ENCODE measurements around the gene ZNF709.
"Not testable (repeated sequence)": the region's sequence is repeated elsewhere in the genome, so short reads cannot be mapped to it uniquely, and the experiment has no call there.

ZNF709 gene

DNA sequence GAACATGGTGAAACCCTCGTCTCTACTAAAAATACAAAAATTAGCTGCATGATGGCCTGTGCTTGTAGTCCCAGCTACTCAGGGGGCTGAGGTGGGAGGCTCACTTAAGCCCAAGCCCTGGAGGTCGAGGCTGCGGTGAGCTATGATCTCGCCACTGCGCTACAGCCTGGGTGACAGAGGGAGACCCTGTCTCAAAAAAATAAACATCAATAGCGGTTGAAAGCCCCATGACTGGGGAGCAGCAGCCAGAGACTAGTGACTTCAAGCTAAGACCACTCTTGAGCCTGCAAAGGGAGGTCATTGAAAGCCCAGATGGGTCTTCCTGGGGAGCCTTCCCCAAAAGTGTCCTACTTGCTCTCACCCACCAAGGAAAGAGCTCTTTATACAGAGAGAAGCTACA lies 11.9 kb upstream of the ZNF709 start:
- H3K4me3 ChIP-seq (ENCODE audit: low read length), result no peak overlapping the region
- no peak for DNase-seq (ENCODE audit: low read depth)
- TF ChIP-seq, protein P1, sequence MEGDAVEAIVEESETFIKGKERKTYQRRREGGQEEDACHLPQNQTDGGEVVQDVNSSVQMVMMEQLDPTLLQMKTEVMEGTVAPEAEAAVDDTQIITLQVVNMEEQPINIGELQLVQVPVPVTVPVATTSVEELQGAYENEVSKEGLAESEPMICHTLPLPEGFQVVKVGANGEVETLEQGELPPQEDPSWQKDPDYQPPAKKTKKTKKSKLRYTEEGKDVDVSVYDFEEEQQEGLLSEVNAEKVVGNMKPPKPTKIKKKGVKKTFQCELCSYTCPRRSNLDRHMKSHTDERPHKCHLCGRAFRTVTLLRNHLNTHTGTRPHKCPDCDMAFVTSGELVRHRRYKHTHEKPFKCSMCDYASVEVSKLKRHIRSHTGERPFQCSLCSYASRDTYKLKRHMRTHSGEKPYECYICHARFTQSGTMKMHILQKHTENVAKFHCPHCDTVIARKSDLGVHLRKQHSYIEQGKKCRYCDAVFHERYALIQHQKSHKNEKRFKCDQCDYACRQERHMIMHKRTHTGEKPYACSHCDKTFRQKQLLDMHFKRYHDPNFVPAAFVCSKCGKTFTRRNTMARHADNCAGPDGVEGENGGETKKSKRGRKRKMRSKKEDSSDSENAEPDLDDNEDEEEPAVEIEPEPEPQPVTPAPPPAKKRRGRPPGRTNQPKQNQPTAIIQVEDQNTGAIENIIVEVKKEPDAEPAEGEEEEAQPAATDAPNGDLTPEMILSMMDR (conservative IDR thresholded peaks at IDR 0.05; ENCODE audit: low read length), result no peak

DNA sequence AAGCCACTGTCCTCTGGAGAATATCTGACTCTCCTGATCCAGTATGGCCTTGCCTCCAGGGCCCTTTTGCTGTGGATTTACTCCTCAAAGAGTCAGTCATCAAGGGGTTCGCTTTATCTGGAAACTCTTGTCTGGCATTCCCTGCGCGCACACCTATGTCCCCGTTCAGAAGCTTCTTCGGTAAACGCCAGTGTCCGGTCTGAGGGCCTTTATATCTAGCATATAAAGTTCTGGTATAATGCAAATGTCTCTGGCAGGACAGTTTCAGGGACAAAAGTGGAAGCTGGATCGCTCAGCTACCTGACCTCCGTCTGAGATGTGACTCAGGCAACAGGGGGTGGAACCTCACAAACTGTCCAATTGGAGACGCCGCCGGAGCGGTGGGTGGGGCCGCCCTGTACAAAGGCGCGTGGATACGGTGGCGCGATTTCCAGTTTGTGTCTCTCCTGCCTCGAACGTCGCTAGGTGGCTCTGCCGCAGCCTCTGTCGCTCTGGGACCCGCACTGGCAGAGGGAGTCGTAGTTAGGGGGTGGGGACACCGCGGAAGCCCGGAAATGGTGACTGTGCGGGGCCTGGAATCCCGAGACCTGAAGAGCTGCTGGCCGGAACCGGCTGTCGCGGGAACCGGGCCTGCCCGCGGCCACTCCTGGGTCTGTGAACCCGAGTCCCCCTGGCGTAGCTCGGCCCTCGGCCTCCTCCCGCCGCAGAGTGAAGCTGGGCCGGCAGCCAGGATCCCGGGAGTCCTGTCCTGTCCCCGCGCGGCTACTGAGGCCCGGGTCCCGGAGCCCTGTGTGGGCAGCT lies 10.6 kb upstream of the ZNF709 start:
- peak overlapping the region; percentile 59 for H3K4me3 ChIP-seq (ENCODE audit: low read length)
- TF ChIP-seq, protein P1 (conservative IDR thresholded peaks at IDR 0.05; ENCODE audit: low read length), result peak; percentile 25
- peak; percentile 69 for DNase-seq (ENCODE audit: low read depth)

DNA sequence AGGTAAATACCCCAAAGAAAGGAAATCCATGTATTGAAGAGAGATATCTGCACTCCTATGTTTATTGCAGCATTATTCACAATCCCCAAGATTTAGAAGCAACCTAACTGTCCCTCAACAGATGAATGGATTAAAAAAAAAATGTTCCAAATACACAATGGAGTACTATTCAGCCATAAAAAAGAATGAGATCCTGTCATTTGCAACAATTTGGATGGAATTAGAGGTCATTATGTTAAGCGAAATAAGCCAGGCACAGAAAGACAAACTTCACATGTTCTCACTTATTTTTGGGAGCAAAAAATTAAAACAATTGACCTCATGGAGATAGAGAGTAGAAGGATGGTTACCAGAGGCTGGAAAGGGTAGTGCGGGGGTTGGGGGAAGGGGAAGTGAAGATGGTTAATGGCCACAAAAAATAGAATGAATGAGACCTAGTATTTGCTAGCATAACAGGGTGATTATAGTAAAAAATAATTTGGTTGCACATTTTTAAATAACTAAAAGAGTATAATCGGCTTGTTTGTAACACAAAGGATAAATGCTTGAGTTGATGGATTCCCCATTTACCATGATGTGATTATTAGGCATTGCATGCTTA lies 9.7 kb upstream of the ZNF709 start:
- H3K4me3 ChIP-seq (ENCODE audit: low read length), result no peak overlapping the region
- TF ChIP-seq, protein P1 (conservative IDR thresholded peaks at IDR 0.05; ENCODE audit: low read length), result no peak
- no peak for DNase-seq (ENCODE audit: low read depth)

DNA sequence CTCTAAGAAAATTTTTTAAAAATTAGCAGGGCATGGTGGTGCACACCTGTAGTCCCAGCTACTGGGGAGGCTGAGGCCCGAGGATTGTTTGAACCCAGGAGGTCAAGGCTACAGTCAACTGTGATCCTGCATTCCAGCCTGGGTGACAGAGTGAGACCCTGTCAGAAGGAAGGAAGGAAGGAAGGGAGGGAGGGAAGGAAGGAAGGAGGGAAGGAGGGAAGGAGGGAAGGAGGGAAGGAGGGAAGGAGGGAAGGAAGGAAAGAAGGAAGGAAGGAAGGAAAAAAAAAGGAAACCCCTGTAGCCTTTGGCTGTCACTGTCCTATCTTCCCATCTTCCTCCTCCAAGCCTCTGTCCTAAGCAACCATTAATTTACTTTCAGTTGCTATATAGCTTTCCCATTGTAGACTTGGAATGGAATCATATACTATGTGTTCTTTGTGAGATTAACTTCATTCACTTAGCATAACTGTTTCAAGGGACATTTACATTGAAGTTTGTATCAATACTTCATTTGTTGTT lies 1.7 kb upstream of the ZNF709 start:
- not testable (repeated sequence) for DNase-seq (ENCODE audit: low read depth)

DNA sequence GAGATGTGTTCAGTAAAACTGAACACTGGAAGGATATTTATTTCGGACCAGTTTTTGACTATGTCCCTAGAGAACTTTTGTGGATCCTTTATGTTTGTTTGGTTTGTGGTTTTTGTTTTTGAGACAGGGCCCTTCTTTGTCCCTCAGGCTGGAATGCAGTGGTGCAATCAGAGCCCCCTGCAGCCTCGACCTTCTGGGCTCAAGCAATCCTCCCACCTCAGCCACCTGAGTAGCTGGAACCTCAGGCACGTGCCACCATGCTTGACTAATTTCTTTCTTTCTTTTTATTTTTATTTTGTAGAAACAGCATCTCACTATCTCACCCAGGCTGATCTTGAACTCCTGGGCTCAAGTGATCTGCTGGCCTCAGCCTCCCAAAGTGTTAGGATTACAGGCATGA lies 955 bp upstream of the ZNF709 start:
- H3K4me3 ChIP-seq (ENCODE audit: low read length), result no peak overlapping the region
- TF ChIP-seq, protein P1 (conservative IDR thresholded peaks at IDR 0.05; ENCODE audit: low read length), result no peak
- DNase-seq (ENCODE audit: low read depth), result no peak

More for the DNA sequence above, 1.7 kb upstream of the ZNF709 start:
- H3K4me3 ChIP-seq (ENCODE audit: low read length), result not testable (repeated sequence)

DNA sequence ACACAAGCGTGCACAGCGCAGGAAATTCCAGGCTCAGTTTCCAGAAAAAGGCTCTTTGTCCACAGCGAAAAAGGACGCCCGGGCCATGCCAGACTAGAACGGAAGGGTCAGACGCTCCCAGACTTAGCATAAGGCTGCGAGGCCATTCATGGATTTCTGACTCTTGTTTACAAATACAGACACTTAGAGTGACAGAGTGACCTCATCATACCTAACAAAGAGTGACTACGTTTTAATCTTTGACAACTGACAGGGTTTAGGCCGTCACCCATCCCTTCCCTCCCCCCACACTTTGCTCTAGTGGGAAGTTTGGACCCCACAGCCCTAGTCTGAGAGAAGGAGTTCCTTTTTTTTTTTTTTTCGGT lies 418 bp upstream of the ZNF709 start:
- peak overlapping the region; percentile 99 for H3K4me3 ChIP-seq (ENCODE audit: low read length)
- TF ChIP-seq, protein P1 (conservative IDR thresholded peaks at IDR 0.05; ENCODE audit: low read length), result no peak
- no peak for DNase-seq (ENCODE audit: low read depth)

DNA sequence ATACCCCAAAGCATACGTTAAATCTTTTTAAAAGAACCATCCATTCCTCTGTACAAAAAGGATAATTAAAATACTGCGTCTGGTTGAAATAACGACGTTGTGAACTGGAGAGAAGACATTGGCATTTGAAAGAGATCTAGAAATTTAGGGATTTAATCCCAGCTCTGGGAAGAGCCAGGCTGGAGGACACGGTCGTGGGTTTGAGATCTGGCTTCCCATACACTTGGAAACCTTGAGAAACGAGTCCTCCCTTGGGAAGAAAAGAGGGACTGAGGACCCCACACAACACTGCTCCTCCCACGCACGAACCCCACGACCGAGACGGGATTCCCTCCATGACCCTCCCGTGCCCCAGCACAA lies 625 bp downstream of the ZNF709 start:
- peak overlapping the region; percentile 99 for H3K4me3 ChIP-seq (ENCODE audit: low read length)
- no peak for DNase-seq (ENCODE audit: low read depth)
- TF ChIP-seq, protein P1 (conservative IDR thresholded peaks at IDR 0.05; ENCODE audit: low read length), result no peak

All from AG10803 (cell line).